AG09319 (cell line): ENCODE measurements around the gene TNFRSF8.

Experiments
- DNase-seq: peaks from one replicate; pipeline ENCODE4 v3.0.0-alpha.2; 2010; ENCODE audit warnings: low read depth; ENCODE audit errors: extremely low read depth
- CTCF ChIP-seq: IDR thresholded peaks from 2 replicates; pipeline ENCODE4 v1.5.1; 2011; ENCODE audit warnings: low read depth, mild to moderate bottlenecking, inconsistent platforms, low read length, moderate library complexity

The TNFRSF8 gene

DNA sequence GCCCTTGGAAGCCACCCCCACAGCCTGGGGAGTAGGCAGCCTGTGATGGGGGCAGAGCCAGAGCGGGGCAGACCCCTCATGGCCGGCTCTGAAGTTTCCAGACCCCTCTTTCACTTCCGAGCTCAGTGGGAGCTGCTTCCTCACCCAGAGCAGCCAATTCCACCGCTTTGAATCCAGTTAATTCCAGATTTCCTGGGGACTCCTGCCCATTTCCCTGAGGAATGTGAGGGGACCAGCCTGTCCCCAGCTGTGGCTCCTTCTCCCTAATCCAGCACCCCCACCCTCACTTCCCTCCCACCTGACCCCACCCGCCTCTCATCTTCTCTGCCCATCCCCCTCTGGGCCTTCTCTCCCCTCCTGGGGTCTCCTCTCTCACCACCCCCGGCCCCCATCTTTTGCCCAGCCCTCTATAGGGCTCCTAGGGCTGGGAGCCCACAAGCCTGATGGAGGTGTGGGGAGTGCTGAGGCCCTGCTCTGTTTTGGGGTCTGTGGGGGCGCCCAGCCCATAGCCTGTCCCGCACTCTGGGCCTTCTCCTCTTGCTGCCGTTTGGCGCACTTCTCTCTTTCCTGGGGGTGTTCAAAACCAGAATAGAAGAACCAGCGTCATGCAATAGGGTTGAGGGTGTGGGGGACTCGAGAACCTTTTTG is 77.5 kb downstream of the TNFRSF8 start:
- DNase-seq: no peak

DNA sequence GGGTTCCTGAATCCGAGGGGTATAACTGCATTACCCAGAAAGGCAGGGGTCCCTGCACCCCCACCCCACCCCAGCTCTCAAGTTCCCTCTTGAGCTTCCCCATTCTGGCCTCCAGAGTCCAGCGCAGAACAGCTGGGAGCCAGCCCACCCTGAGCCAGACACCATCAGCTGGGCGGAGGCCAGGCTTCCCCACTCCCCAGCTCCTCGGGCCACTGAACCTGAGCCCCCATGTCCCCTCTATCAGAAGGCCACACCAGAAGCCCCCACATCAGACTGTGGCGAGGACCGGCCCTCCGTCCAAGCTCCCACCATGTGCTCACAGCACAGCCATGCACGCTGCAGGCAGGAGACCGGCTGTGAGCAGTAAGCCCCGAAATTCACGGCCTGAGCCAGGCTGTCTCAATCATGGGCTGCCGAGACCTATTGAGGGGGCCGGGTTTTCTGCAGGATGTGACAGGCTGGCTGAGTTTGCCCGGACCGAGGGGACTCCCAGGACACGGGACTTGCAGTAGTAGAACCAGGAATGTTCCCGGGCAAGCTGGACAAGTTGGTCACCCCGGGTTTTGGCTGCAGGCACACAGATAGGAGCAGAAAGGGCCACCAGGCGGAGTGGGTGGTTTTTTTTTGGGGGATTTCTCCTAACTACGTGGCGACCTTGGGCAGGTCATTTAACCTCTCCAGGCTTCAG is 78.2 kb downstream of the TNFRSF8 start:
- no peak for DNase-seq
- no peak for TF ChIP-seq CTCF

More for the DNA sequence above, 77.5 kb downstream of the TNFRSF8 start:
- no peak for TF ChIP-seq CTCF

DNA sequence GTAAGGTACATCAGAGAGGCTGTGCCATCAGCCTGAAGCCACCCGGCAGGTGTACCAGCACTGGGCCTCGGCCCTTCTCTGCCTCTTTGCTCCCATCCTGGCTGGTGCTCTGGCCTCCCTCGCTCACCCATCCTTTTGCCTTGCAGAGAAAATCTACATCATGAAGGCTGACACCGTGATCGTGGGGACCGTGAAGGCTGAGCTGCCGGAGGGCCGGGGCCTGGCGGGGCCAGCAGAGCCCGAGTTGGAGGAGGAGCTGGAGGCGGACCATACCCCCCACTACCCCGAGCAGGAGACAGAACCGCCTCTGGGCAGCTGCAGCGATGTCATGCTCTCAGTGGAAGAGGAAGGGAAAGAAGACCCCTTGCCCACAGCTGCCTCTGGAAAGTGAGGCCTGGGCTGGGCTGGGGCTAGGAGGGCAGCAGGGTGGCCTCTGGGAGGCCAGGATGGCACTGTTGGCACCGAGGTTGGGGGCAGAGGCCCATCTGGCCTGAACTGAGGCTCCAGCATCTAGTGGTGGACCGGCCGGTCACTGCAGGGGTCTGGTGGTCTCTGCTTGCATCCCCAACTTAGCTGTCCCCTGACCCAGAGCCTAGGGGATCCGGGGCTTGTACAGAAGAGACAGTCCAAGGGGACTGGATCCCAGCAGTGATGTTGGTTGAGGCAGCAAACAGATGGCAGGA is 79.2 kb downstream of the TNFRSF8 start:
- no peak for TF ChIP-seq CTCF
- DNase-seq: no peak

- no peak for TF ChIP-seq CTCF
- DNase-seq: no peak
These were observed 80.0 kb downstream of the TNFRSF8 start for GRCh38 chr1:12142891-12143630.

DNA sequence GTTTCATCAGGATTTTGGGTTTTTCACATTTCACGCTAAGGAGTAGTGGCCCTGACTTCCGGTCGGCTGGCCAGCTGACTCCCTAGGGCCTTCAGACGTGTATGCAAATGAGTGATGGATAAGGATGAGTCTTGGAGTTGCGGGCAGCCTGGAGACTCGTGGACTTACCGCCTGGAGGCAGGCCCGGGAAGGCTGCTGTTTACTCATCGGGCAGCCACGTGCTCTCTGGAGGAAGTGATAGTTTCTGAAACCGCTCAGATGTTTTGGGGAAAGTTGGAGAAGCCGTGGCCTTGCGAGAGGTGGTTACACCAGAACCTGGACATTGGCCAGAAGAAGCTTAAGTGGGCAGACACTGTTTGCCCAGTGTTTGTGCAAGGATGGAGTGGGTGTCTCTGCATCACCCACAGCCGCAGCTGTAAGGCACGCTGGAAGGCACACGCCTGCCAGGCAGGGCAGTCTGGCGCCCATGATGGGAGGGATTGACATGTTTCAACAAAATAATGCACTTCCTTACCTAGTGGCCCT is 80.6 kb downstream of the TNFRSF8 start:
- DNase-seq: peak; percentile 93
- TF ChIP-seq CTCF: no peak

- no peak for DNase-seq
- TF ChIP-seq CTCF: no peak
These were observed 81.1 kb downstream of the TNFRSF8 start for GRCh38 chr1:12144236-12144635.

DNA sequence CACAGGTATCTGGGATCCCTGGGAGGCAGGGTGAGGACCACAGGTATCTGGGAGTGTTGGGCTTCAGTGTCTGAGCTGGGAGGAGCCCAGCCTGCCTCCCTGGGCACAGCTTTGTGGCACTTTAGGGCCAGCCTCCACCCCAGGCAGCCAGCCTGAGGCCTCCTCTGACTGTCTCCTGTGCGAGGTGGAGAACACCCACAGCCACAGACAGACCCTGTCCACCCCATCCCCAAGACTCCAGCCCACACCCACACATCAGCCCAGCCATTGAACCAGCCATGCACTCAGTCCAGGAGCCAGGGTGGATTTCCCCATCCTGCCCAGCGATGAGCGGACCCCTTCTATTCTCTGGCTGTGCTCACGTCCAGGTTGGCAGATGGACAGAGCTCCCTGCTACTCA is 81.9 kb downstream of the TNFRSF8 start:
- no peak for TF ChIP-seq CTCF

More for the DNA sequence above, 81.9 kb downstream of the TNFRSF8 start:
- DNase-seq: no peak
